Hematopoietic multipotent progenitor cell treated with erythropoietin and hydrocortisone succinate and interleukin-3 and kit ligand, for 6 days (in vitro differentiated cells): Measurements from ENCODE around the gene KIRREL3.
A peak's percentile ranks its signal among the peaks of the same experiment; 100 is the strongest.

ENCODE experiments used
- DNase-seq: peaks from one replicate; pipeline ENCODE4 v3.0.0-alpha.2; 2015

KIRREL3 gene

GRCh38 chr11:126732981-126733380 is 267.6 kb downstream of the KIRREL3 start:
- no peak for DNase-seq

- DNase-seq, result no peak
Measured at GRCh38 chr11:126731576-126732142, 268.9 kb downstream of the KIRREL3 start.

GRCh38 chr11:126727381-126727780 is 273.2 kb downstream of the KIRREL3 start:
- no peak for DNase-seq

- DNase-seq, result no peak
Measured at GRCh38 chr11:126725521-126725920, 275.0 kb downstream of the KIRREL3 start.

DNA sequence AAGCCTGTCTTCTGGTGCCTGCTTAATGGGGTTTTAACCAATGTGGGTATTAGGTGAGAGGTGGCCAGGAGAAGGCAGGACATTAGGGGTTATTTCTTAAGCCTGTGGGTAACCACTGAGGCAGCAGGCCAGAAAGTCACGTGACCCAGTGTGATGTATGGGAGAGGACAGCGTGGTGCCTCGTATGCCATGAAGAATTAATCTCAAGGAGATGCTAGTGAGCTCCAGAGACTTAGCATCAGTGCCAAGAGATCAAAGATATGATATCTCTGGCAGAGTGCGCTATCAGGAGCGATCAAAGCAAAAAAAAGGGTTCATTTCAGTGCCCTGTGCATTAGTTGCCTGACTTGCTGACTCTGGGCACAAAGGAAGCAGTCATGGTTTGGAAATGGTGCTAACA is 275.5 kb downstream of the KIRREL3 start:
- DNase-seq, result no peak

DNA sequence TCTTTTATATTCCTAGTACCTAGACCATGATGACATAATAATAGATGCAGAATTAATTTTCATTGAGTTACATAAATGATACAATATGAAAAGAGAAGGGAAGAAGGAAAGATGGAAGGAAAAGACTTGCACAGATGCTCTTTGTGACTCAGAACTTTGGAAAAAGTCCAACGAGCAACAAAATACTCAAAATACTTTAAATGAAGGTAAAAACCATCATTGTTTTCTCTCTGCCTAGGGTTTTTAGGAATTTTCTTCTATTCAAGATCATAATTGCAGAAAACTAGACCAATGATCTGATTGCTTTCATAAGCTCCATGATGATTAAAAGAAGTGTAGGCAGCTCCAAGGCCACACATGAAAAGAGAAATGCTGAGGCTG is 276.9 kb downstream of the KIRREL3 start:
- DNase-seq, result no peak

DNA sequence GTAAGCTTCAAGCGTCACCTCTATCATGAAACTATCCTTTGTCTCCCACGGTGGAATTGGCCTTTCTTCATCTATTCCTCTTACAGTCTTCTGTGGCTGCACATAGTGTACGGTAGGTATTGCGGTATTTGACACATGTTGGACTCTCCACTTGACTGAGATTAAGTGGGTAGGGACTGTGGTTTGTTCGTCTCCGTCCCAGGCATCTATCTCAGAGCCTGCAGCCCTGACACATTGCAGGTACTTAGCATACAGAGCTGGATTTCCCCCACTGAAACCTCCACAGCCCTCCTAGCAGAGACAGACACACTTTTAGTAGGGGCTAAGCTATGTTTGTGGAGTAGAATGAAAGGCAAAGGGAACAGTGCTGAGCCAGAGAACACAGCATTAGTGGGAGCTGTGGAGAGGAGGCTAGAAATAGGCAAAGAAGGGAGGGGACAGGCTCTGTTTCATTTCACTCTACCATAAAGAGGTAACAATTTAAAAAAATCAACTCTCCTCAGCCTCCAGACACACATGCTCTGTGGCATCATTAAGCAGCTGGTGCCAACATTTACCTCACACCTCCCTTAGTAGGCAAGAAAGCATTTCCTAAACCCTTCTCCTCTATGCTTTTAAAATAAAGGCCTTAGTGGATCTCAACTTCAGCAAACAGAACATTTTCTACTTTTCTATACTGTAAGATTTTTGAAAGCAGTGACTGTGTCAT is 277.5 kb downstream of the KIRREL3 start:
- DNase-seq, result no peak

DNA sequence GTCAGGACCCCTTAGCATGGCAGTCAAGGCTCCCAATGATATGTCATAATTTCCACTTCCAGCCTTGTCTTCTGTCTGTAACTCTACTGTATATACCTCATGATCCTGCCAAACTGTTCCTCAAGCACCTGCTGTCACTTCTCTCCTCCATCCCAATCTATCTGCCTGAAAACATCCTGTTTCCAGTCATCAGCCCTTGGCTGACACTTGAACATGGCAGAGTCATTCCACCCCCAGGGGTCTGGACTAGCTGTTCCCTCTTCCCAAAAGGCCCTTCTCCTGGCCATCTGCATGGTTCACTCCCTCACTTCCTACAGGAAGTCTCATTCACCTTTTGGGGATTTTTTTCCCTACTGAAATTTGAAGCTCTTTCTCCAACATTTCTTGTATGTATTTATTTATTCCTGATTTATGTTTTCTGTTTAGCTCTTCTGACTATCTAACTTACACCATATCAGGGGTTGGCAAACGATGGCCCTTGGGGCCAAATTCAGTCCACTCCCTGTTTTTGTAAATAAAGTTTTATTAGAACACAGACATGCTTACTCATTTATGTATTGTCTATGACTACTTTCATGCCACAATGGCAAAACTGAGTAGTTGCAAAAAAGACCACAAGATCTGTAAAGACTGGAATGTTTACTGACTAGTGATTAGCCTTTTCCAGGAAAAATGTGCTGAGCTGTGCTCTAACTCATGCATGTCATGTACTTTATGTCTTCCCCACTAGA is 278.4 kb downstream of the KIRREL3 start:
- DNase-seq, result no peak

GRCh38 chr11:126720539-126721235 is 279.9 kb downstream of the KIRREL3 start:
- DNase-seq, result peak; percentile 7

DNA sequence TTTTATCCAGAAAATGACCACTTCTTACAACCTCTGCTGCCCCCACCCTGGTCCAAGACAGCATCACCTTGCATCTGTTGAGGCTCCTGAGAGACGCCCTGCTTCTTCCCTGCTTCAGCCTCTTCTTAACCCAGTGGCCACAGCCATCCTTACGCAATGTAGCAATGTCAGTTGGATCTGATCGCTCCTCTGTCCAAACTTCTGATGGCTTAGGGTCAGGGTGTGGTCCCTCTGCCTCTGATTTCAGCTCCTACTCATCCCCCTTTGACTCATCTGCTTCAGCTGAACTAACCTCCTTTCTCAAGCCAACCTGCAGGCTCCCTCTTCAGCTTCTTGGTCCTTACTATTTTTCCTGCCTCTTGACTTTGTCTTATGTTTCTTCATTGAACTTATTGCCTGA is 280.8 kb downstream of the KIRREL3 start:
- DNase-seq, result no peak

GRCh38 chr11:126718276-126718675 is 282.3 kb downstream of the KIRREL3 start:
- no peak for DNase-seq

GRCh38 chr11:126716456-126717083 is 284.0 kb downstream of the KIRREL3 start:
- DNase-seq, result peak; percentile 72

DNA sequence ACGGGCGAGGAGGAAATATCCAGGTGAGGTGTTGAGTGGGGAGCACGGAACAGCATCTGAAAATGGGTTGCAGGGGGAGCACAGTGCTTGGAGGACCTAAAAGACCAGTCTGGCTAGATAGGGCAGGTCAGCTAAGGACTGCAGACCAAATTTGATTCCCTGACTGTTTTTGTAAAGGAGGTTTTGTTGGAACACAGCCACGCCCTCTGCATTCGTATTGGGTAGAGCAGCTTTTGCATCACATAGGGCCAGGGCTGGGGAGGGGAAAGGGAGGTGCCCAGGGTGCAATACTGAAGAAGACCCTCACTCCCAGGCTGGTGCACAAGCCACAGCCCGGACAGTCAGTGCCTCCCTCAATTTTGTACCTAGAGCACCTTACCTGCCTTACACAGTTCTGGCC is 286.8 kb downstream of the KIRREL3 start:
- DNase-seq, result no peak

- peak; percentile 41 for DNase-seq
Measured at GRCh38 chr11:126711977-126712625, 288.5 kb downstream of the KIRREL3 start.

DNA sequence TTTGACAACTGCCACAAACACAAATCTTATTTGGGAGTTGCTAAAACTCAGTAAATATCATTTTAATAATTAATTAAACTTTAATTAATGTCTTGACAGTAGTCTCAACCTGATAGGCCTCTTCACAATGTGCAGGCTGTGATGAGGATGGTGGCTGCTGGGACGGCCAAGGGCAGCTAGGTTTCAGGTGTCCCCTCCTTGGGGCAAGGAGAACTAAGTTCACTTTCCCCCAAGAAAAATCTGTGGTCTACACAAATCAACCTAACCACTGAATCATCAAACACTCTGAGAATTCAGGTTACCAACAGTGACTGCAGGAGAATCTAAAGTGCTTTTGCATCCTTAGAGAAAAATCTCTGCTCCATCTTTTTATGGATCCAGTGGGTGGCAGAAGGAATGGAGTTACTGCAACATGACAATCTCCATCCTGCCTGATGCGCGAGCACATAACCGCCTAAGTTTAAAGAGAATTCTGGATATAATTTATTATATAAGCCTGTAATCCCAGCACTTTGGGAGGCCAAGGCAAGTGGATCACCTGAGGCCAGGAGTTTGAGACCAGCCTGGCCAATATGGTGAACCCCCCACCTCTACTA is 289.7 kb downstream of the KIRREL3 start:
- no peak for DNase-seq

DNA sequence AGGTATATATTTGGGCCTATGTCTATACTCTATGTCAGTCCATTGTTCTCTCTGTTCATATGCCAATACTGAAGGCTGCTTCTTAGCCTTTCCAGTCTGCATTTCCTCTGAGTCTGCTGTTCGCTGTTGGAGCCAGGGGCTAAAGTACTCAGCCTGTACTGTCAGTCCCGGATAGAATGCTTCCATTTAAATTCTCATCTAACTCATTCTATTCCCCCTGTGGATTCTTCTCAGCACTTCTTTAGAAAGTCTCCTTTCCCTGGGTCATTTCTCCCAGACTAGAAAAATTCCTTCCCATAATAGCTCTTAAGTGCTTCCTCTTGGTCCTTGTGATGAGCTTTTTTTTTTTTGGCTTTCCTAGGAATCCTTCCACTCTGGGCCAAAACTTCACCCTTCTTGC is 293.1 kb downstream of the KIRREL3 start:
- DNase-seq, result no peak

GRCh38 chr11:126704096-126704495 is 296.5 kb downstream of the KIRREL3 start:
- no peak for DNase-seq

DNA sequence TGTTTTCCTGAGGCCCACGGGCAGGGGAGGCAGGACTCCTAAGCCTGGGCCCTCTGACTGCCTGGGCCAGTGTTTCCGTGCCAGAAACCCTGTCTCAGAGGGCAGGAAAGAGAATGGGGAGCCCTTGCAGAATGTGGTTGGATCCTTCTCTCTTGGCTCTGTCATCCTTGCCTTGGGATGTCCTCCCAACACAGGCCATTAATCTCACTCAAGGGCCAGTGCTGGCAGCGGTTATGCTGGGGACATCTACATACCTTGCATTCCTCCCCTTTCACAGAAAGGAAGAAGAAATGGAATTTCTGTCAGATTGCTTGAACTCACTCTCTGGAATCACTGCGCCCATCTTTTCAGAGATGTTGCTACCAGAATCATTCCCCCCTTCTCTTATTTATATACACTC is 296.9 kb downstream of the KIRREL3 start:
- DNase-seq, result no peak

- no peak for DNase-seq
Measured at GRCh38 chr11:126702987-126703386, 297.6 kb downstream of the KIRREL3 start.

- DNase-seq, result no peak
Measured at GRCh38 chr11:126702165-126702720, 298.3 kb downstream of the KIRREL3 start.

DNA sequence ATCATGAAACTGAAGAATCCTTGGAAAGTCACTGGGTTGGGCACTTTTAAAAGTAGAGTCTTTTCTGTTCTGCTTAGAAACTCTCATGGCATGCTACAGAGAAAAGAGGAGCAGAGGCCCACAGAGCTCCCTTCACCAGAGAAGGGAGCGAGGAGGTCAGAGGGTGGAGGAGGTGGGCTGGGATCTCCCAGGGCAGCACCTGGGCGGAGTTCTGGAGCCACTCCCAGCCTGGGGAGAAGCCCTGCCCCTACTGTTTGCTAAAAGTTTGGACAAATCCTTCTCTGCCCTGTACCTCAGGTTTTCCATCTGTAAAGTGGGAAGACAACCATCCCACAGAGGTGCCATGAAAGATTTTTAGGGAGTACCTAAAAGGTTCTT is 299.1 kb downstream of the KIRREL3 start:
- no peak for DNase-seq
